HG03571 (cell line): ENCODE measurements around the gene CCDC28A.

Experiments used
- ATAC-seq: cut with Tn5 transposase; IDR thresholded peaks from one replicate; pipeline ENCODE4 v1.9.1; 2021; ENCODE audit not compliant: unreplicated experiment

The CCDC28A gene

DNA sequence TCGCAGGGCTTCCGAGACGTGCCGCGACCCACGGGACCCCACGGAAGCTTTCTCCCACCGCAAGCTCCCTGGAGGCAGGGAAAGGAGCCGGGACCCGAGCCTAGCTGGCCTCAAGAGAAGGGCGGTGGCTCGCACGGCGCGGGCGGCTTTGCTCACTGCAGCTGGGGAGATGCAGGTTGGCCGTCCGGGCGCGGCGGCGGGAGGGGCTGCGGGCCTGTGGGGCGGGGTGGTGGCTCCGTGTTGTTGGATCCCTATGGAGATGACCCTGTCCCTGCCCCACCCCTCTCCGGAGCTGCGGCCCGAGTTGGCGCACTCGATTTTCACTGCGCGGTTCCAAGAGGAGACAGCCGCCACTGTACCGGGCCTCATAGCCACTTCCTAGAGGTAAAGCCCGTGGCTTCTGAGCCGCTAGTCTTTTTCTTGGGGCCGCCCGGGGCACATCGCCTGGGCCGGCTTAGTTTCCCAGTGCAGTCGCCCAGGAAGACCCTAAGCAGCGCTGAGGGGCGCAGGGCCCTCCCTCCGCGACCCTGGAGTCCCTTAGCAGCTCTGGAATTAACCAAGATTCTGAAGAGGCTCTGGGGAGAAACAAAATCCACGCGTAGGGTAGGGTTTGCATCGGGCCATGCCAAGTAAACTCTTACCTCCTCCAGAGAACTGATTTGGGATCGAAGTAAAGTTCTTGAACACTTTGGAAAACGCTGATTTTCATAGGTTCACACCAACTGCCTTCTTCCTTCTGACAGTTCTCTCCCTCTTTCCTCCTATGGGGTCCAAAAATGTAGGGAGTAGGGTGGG is 22.4 kb downstream of the CCDC28A start, which contains the start of gene ECT2L:
TSS of gene ECT2L (plus strand) at position 279 of the 795 bp plus-strand sequence. CDS start 17,188 bp downstream, outside the sequence.
- ATAC-seq = no peak

DNA sequence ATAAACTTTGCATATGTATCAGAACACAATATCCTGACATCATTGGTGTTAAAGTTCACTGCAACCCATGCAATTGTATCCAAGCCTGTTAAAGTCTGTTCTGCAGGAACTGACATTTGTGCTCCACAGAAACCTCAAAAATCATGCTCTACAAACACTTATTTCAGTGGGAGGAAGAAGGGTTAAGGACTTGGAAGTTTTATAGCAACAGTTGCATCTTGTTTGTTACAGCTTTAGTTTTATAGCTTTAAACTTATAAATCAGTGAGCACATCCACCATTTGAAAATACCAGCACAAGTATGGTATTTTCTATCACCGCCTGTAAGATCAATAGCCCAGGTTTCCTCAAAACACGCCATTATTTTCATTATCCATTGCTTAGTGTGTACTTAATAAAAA is 23.2 kb downstream of the CCDC28A start:
- ATAC-seq = no peak

DNA sequence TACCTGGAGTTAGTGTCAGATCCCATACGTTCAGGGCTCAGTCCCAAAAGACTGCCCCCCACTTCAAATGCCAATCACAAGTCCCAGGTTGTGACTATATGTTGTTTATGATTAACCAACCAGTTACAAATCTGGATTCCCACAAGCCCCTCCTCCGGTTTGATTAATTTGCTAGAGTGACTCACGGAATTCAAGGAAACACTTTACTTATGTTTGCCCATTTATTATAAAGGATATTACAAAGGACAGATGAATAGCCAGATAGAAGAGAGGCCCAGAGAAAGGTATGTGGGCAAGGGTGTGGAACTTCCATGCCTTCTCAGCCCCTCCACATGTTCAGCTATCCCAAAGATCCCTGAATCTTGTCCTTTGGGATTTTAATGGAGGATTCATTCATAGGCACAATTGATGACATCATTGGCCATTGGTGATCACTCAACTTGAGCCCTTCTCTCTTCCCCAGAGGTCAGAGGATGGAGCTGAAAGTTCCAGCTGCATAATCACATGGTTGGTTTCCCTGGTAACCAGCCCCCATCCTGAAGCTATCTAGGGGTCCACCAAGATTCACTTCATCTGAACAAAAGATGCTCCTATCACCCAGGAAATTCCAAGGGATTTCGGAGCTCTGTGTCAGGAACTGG is 24.4 kb downstream of the CCDC28A start:
- no peak for ATAC-seq

DNA sequence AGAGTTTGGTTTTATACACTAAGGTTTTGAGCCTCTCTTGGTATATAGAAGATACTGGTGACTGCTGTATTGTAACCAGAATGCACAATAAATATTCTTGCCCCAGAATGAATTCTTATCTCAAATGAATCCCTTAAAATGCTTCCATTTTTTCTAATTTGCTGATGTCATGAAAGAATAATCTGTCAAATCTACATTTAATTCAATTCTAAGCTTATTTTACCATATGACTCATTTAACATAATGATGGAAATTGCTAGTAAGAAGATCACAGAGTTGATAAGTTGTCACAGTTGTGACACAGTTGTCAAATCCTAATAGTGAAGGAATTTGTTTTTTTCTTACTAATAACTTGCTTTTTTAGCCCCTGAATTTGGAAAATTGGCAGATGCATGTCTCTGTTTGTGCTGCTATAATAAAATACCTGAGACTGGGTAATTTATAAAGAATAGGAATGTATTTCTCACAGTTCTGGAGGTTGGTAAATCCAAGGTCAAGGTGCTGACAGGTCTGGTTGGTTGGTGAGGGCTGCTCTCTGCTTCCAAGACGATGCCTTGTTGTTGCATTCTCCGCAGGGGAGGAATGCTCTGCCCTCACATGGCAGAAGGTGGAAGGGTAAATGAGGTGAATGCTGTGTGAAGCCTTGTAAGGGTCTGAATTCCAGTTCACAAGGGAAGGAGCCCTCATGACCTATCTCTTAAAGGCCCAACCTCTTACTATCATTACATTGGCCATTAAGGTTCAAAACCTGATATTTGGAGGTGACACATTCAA is 27.0 kb downstream of the CCDC28A start:
- ATAC-seq = no peak

DNA sequence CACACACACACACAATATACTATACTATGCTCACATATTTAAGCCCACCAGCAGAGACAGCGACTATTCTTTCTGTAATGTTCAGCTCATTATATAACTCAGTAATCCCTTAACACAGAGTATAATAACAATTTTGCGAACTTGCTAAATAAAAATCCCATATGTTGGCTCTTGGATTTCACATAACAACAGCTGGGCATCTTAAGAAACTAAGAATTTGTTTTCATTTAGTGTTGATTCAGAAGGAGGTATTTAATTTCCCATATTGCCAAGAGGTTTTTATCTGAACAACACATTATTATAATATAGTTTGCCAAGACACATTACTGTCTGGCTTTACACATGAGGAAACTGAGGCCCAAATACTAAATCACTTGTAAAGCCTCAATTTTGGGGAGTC is 29.8 kb downstream of the CCDC28A start:
- ATAC-seq = no peak

DNA sequence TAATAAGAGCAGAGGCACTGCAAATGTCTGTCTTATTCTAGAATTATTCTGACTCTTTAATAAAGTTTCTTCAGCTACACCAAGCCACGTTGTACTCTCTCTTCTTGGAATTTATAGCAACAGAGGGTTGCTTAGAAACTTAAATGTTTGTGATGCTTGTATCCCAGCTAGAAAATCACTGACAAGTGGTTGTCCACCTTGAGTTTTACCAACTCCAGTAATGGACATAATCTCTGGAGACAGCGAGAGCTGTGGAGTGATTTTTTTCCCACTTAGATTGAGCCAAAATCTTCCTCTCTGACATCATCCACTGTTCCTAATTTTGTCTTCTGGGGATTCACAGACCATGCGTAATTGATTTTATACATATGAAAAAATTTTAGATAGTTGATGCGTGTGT is 30.3 kb downstream of the CCDC28A start:
- ATAC-seq = no peak

DNA sequence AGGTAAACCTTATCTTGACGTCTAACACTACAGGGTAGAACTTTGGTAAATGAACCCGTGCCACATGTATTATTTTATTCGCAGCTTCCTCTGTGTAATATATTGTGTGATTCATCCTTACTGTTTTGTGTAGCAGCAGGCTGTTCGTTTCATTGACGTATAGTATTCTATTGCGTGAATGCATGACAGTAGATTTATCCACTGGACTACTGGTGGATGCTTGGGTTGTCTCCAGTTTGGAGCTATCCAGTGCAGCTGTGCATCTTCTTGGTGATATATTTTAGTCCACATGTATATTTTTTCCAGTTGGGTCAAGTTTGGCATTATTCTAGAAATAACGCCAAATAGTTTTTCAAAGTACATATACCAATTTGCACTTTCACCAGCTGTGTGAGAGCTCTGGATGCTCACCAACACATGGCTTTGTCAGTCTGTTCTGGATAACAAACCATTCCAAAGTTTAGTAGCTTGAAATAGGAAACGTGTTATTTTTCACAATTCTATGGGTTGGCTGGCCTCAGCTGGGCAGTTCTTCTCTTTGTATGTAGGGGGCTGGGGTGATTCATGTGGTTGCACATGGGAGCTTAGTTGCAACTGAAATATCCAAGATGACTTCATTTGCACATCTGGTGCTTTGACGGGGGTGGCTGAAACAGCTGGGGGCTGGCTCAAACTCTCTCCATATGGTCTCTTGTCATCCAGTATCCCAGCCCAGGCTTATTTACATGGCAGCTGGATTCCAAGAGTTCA is 31.6 kb downstream of the CCDC28A start:
- no peak for ATAC-seq

DNA sequence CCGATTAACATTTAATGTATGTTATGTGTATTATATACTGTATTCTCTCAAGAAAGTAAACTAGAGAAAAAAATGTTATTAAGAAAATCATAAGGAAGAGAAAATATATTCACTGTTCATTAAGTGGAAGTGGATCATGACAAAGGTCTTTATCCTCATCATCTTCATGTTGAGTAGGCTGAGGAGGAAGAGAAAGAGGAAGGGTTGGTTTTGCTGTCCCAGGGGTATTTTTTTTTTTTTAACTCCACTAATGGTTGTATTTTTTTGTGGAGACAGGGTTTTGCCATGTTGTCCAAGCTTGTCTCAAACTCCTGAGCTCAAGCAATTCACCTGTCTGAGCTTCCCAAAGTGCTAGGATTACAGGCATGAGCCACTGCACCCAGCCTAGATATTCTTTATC is 33.3 kb downstream of the CCDC28A start:
- no peak for ATAC-seq

DNA sequence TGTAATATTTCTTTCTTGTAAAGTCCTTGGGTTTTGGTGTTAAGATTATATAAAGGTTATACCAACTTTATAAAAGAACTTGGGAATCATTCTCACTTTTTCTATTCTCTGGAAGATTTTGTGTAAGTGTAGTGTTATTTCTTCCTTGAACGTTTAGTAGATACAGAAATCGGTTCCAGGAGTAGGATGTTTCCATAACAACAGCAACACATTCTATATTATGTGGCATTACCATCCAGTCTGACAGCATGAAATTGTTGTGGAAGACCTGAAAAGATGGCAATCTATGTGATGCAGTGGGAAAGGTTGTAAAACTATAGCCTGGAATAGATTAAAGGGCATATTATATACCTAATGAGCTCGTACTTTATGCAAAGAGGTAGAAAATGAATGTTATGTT is 36.1 kb downstream of the CCDC28A start:
- ATAC-seq = no peak

DNA sequence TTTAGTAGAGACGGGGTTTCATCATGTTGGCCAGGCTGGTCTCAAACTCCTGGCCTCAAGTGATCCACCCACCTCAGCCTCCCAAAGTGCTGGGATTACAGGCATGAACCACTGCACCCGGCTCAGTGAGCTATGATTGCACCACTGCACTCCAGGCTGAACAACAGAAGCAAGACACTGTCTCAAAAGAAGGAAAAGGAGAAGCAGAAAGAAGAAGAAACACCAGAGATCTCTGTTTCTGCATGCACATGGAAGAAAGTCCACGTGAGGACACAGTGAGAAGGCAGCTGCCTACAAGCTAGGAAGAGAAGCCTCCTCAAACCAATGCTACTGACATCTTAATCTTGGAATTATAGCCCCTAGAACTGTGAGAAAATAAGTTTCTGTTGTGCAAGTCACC is 38.3 kb downstream of the CCDC28A start:
- ATAC-seq = no peak

DNA sequence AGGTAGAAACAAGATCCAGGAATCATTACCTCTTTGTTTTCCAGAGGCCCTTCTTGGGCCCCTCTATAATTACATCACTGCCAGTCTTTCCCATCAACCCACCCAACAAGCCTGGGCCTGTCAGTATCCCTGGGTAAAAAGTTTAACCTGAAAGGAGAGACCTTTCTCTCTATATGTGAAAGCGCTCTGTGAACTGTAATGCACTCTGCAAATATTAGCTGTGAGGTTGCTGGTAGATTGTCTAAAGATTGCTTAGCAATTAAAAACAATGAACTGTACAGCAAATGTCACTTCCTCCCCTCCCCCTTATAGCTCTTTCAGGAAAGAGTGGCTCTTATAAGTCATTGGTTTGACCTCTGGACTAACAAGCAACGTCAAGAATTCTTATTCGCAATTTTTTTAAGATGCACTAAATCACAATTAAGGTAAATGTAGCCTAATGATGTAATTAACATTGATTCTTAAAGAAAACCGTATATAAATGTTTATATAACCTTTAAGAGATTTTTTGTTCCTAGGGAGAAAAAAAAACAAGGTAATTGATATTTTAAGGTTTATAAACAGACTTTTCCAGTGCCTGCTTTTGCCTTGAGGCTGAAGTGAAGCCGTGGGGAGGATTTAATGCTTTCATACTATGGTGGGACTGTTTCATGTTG is 40.7 kb downstream of the CCDC28A start:
- ATAC-seq = no peak

DNA sequence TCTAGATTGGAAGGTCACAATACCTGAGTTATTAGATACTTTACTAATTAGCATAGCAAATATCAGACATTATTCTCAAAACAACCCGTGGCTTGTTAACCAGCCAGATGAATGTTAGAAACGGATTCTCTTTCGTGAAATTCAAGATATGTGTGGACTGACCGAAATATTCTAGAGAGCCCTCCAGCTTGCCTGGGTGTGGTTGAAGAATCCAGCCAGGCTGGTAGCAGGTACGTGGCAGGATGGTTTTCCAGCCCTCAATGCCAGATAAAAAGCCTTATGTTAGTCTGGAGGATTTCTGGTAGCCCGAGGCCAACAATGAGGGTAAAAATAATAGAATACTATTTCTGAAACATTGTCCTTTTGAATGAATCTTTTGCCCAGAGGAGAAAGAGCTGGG is 41.7 kb downstream of the CCDC28A start:
- ATAC-seq = no peak

DNA sequence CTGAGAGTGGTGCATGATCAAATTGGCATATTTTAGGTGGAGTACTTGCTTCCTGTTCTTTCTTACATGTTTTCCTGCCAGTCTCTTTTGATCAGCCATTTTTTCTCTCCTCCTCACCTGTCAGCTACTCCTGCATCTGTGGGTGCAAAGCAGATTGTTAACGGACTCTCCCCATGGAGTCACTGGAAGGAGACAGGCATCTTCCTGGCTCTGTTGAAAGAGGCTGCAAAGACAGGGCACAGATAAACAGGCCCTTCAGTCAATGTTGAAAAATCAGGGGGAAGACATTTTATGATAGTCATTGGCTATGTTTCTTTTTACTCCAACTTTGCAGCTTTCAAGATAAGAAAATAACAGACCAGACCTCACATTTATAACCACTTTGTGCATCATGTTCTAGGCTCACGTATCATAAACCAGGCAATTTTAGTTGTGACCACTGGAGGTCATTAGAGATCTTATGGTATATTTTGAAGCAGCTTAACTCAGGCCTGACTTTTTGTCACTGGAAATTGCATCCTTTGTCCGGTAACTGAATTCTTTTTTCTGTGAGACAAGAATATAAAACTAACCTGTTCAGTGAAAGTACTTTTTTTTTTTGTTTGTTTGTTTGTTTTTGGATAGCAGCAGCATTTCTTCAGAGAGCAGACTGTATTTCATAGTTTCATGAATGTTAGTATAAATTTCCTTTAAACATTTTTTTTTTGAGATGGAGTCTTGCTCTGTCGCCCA is 42.4 kb downstream of the CCDC28A start:
- peak; percentile 67 for ATAC-seq

DNA sequence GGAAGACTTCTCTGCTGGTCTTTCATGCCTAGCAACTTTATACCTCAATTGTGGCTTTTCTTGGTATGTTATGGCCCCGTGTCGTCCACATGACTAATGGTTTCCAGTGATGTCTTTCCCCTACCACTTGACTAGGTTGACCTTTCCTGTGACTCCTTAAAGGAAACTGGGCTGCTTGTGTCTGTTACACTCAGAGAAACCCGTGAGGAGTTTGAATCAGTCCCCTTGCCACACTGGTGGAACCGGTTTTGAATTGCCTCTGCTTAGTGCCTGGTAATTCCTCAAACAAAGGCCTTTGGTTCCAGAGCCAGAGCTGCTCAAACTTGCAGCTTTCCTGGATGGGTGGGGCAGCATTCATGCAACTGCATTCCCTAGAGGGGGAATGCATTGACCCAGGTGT is 44.2 kb downstream of the CCDC28A start:
- no peak for ATAC-seq

DNA sequence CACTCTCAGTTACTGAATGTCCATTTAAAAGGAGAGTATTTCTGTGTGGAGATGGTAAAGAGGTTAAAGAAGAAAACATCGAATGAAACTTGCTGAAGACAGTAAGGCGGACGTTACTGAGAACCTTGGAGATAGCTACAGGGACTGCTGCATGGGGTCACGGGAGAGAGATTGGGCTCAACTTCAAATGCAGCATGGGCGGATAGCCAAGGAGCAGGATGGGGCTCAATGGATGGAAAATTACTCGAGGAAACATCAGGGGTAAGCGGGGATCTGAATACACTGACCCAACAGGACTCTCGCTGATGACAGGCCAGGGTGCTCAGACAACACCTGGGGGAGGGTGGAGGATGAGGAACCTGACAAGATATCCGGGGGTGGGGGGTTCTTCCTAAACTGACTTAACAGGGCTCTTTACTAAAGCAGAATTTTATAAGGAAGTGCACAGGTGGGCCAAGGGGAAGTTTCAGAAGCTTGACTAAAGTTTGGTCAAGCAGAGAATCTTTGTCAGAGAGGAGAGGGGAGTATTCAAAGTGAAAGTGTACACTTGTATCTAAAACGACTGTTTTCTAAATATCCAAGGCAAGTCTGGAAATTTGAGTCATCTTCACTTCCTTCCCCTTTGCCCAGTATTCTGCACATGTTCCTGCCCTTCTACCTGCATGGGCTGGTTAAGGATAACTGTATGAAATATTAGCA is 45.1 kb downstream of the CCDC28A start:
- ATAC-seq = peak; percentile 75

DNA sequence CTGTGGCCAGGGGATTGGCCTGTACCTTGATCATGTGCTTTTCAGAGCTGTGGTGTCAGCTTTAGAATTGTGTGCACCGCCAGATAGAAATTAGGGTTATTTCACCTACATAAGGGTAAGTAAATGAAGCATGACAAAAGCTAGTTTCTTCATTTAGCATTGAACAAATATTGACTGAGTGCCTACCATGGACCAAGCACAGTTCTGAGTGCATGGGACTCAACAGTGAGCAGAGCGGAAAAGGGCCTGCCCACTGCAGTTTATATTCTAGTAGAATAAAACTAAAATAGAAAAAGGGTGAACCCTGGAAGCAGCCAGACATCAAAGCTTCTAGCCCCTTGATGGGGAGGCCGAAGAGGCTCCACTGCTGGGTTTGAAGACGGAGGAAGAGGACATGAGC is 48.0 kb downstream of the CCDC28A start:
- ATAC-seq = no peak

DNA sequence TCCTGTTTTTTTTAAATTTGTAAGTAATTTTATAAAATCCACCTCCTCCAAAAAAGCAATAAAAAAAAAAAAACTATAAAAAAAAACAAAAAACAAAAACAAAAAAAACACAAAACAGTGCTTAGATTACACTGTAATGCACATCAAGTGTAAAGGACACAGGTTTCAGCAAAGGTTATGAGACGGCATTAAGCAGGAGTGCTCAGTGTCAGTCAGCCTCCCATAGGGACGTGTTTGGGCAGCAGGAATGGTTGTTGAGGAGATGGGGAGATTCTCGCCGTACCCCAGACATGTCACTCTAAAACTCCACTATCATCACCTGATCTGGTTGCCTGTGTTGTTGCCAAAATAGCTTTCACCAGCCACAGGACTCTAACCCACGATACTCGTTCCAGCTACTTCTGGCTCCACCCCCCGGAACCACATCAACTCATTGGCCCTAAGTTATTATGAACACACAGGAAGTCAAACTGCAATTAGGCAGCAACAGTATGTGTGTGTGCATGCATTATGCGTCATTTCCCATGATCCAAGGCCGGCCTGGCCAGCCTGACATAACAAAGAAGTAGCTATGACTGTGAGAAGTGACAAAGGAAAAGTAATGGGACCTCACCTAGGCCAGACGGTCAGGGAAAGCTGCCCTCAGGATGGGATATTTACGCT is 51.0 kb downstream of the CCDC28A start:
- no peak for ATAC-seq

DNA sequence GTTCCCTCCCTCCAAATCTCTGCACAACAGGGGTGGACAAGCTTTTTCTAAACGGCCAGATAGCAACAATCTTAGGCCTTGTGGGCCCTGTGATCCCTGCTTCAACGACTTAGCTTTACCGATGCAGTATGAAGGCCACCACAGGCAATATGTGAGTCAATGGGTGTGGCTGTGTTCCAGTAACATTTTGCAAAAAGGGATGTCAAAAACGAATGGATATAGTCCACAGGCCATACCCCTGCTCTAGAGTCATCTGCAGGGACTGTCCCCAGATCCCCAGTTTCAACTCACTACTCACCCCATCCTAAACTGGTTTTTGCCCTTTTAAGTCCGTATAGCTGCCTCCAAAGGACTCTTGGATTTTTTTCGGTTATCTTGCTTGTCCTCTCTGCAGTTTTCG is 56.7 kb downstream of the CCDC28A start:
- no peak for ATAC-seq

DNA sequence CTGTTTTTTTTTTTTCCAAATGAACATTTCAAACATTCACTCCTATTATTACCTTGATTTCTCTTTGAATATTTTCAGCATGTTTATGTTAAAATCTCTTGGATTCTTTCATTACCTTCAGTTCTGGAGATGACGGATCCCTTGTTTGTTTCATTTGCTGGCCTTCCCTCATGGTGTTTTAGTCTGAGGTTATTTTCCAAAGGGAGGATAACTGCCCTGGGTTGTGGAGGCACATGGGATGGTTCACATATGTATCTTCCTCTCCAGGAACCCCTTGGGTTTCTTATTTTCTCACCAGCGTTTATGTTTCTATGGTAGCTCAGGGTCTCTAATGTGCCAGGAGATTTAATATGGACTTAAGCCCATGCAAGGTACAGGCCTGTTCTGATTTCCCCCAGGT is 58.6 kb downstream of the CCDC28A start:
- no peak for ATAC-seq
